KMS-11 (cell line): ENCODE results near the gene ITPR2.

Source experiments
- H2AFZ ChIP-seq: fragments of 200-600 bp; sonication (generic); 2 replicates; pipeline ENCODE4 v1.6.1; 2016; ENCODE audit warnings: antibody characterized with exemption, mixed run types, low read depth
- H3K27ac ChIP-seq: fragments of 200-600 bp; sonication (generic); 2 replicates; pipeline ENCODE4 v1.6.1; 2016; ENCODE audit warnings: mild to moderate bottlenecking, mixed run types
- H3K27me3 ChIP-seq: fragments of 200-600 bp; sonication (generic); 2 replicates; pipeline ENCODE4 v1.6.1; 2017; ENCODE audit warnings: mild to moderate bottlenecking, low read depth, mixed run types, moderate library complexity; ENCODE audit not compliant: insufficient read depth
- H3K36me3 ChIP-seq: fragments of 200-600 bp; sonication (generic); 2 replicates; pipeline ENCODE4 v1.6.1; 2017; ENCODE audit warnings: mild to moderate bottlenecking, mixed run types; ENCODE audit not compliant: insufficient read depth
- H3K4me1 ChIP-seq: fragments of 200-600 bp; sonication (generic); 2 replicates; pipeline ENCODE4 v1.6.1; 2016; ENCODE audit warnings: mild to moderate bottlenecking, low read depth, mixed run types; ENCODE audit not compliant: poor library complexity, severe bottlenecking
- H3K4me2 ChIP-seq: fragments of 200-600 bp; sonication (generic); 2 replicates; pipeline ENCODE4 v1.7.0; 2016; ENCODE audit warnings: mild to moderate bottlenecking, mixed run types
- H3K4me3 ChIP-seq: fragments of 200-600 bp; sonication (generic); IDR thresholded peaks from 2 replicates; pipeline ENCODE4 v1.6.1; 2017; ENCODE audit warnings: low read depth, low read length, mixed read lengths; ENCODE audit not compliant: insufficient read depth
- H3K79me2 ChIP-seq: fragments of 200-600 bp; sonication (generic); 2 replicates; pipeline ENCODE4 v1.6.1; 2016; ENCODE audit warnings: low read depth, mixed run types; ENCODE audit not compliant: insufficient read depth
- H3K9ac ChIP-seq: fragments of 200-600 bp; sonication (generic); 2 replicates; pipeline ENCODE4 v1.6.1; 2016; ENCODE audit warnings: mild to moderate bottlenecking, mixed run types
- H4K20me1 ChIP-seq: fragments of 200-600 bp; sonication (generic); 2 replicates; pipeline ENCODE4 v1.6.1; 2016; ENCODE audit warnings: mild to moderate bottlenecking, mixed run types; ENCODE audit not compliant: insufficient read depth
- TF ChIP-seq, protein P1 (sequence below): fragments of 200-600 bp; sonication (generic); conservative IDR thresholded peaks from 2 replicates; pipeline ENCODE4 v1.6.1; 2017; ENCODE audit warnings: low read depth, mild to moderate bottlenecking, antibody characterized with exemption, low read length, moderate library complexity, mixed read lengths

The ITPR2 gene

DNA sequence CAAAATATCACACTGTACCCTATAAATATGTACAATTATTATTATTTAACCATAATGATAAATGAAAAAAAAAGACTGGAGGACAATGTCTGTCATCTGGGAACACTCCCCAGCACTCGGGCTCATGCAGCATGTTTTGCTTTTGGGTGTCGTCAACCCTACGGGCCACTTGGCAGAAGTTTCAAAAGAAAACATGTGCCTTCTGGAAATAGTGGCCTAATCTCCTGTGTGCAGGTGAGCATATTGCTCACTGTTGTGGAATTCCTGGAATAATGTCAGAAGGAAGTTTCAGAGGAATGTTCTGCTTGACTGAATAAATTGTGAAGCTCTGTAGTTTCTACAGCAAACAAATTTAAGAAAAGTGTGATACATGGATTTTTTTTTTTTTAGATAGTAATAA lies 339.3 kb downstream of the ITPR2 start:
- H4K20me1 ChIP-seq = no peaks in the 10 kb centered on the region
- no peak overlapping the region for H3K27ac ChIP-seq
- no peaks in the 10 kb centered on the region for H3K27me3 ChIP-seq
- no peaks in the 10 kb centered on the region for H3K4me1 ChIP-seq
- no peaks in the 10 kb centered on the region for H3K79me2 ChIP-seq
- H3K9ac ChIP-seq = no peak overlapping the region
- TF ChIP-seq, protein P1, sequence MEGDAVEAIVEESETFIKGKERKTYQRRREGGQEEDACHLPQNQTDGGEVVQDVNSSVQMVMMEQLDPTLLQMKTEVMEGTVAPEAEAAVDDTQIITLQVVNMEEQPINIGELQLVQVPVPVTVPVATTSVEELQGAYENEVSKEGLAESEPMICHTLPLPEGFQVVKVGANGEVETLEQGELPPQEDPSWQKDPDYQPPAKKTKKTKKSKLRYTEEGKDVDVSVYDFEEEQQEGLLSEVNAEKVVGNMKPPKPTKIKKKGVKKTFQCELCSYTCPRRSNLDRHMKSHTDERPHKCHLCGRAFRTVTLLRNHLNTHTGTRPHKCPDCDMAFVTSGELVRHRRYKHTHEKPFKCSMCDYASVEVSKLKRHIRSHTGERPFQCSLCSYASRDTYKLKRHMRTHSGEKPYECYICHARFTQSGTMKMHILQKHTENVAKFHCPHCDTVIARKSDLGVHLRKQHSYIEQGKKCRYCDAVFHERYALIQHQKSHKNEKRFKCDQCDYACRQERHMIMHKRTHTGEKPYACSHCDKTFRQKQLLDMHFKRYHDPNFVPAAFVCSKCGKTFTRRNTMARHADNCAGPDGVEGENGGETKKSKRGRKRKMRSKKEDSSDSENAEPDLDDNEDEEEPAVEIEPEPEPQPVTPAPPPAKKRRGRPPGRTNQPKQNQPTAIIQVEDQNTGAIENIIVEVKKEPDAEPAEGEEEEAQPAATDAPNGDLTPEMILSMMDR = no peak
- H3K4me2 ChIP-seq = no peak overlapping the region
- H3K36me3 ChIP-seq = no peaks in the 10 kb centered on the region
- H3K4me3 ChIP-seq = no peak overlapping the region
- H2AFZ ChIP-seq = no peak overlapping the region

DNA sequence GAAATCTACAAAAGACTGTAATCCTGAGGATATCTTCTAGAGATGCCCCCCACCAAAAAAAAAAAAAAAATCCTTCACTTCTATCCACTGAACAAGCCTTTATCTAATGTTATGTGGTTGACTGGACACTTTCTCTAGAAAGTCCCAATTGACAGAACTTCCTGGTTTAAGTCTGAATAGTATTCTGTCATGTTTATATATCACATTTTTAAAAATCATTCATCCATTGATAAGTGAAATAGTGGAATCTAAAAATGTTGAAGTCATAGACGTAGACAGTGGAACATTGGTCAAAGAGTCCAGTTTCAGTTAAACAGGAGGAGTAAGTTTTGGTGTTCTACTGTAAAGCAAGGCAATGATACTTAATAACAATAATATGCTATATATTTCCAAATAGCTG lies 340.6 kb downstream of the ITPR2 start:
- Histone ChIP-seq H3K79me2 (no peaks in the 10 kb centered on the region), H3K4me3 (no peak overlapping the region), H3K4me2 (no peak overlapping the region), H3K4me1 (no peaks in the 10 kb centered on the region), H3K27ac (no peak overlapping the region), H3K27me3 (no peaks in the 10 kb centered on the region), H3K36me3 (no peaks in the 10 kb centered on the region), H2AFZ (no peak overlapping the region), H4K20me1 (no peaks in the 10 kb centered on the region), H3K9ac (no peak overlapping the region)
- TF ChIP-seq, protein P1 = no peak

DNA sequence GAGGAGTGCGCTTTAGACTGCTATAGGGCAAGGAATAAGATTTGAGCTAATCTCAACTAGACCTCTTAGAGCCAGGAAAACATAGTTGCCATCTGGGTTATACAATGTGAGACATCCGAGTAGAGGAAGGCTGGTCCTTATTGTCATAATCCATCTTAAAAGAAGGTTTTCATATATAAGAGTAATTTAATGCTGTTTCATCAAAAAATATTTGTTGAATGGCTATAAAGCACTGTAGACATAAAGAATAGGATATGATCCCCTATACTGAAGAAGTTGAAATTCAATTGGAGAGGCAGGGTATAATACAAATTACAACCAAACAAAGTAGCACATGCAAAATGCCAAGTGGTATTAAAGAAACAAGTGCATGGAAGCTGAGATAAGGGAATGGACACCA lies 343.1 kb downstream of the ITPR2 start:
- Histone ChIP-seq H3K27me3 (no peaks in the 10 kb centered on the region), H3K27ac (no peak overlapping the region), H4K20me1 (no peaks in the 10 kb centered on the region), H3K9ac (no peak overlapping the region), H2AFZ (no peak overlapping the region), H3K4me2 (no peak overlapping the region), H3K36me3 (no peaks in the 10 kb centered on the region), H3K4me1 (no peaks in the 10 kb centered on the region), H3K79me2 (no peaks in the 10 kb centered on the region), H3K4me3 (no peak overlapping the region)
- TF ChIP-seq, protein P1 = no peak

DNA sequence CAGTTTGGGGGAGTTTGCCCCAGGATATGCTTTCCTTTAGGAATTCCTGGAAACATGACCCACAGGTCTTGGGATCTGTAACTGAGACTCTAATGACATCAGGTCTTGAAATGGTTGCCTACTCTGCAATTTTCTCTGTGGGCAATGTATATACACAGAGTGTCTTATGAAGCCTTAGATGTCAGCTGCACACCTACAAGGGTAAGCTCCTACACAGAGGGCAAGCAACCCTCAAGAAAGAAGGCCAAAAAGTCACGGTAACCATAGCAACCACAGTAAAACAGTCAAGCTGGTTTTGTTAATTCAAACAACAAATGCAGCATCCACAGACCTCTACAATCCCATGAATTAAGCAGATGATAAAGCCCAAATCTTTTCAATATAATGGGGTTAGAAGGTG lies 344.6 kb downstream of the ITPR2 start:
- no peaks in the 10 kb centered on the region for H3K4me1 ChIP-seq

More for the DNA sequence above, 344.6 kb downstream of the ITPR2 start:
- H3K27ac ChIP-seq = no peak overlapping the region
- H2AFZ ChIP-seq = no peak overlapping the region
- H4K20me1 ChIP-seq = no peaks in the 10 kb centered on the region
- no peaks in the 10 kb centered on the region for H3K79me2 ChIP-seq
- H3K27me3 ChIP-seq = no peaks in the 10 kb centered on the region
- no peak overlapping the region for H3K4me2 ChIP-seq
- TF ChIP-seq, protein P1 = no peak
- no peak overlapping the region for H3K4me3 ChIP-seq
- H3K36me3 ChIP-seq = no peaks in the 10 kb centered on the region
- H3K9ac ChIP-seq = no peak overlapping the region
